Adrenal gland (tissue), 12 donors: ENCODE results near the gene P4HTM. TPM values are rescaled to one million over a fixed set of nuclear protein-coding genes. Genes with fewer than 3 reads are reported as not detected.

Experiments used
- DNase-seq, 7 donors: peaks; one replicate each; pipeline ENCODE4 v3.0.0-alpha.2; 2019 to 2020
- H3K27ac ChIP-seq, 5 donors: fragments of 200-600 bp; sonication (generic) in 4 of 5; 1 replicate in 3 of 5; 2 replicates in 2 of 5; pipeline versions ENCODE4 v1.5.1 to v1.8.0; 2016 to 2020; ENCODE audit warnings: mild to moderate bottlenecking in 1 of 5
- H3K27me3 ChIP-seq: fragments of 200-600 bp; 2 replicates; pipeline ENCODE4 v1.8.0; 2021
- H3K36me3 ChIP-seq, 2 donors: fragments of 200-600 bp; replicated peaks in 1 of 2; 1 replicate in 1 of 2; 2 replicates in 1 of 2; pipeline versions ENCODE4 v1.5.1 to v1.8.0; 2018 to 2022
- H3K4me1 ChIP-seq, 2 donors: fragments of 200-600 bp; replicated peaks in 1 of 2; 1 replicate in 1 of 2; 2 replicates in 1 of 2; pipeline versions ENCODE4 v1.5.1 to v1.8.0; 2018 to 2021
- H3K4me3 ChIP-seq, 4 donors: fragments of 200-600 bp; sonication (generic) in 3 of 4; one replicate each; pipeline ENCODE4 v1.5.1; 2016 to 2018
- H3K9me3 ChIP-seq, 3 donors: fragments of 200-600 bp; sonication (generic) in 1 of 3; replicated peaks in 1 of 3; 1 replicate in 2 of 3; 2 replicates in 1 of 3; pipeline versions ENCODE4 v1.5.1 to v1.8.0; 2016 to 2021
- CTCF ChIP-seq, 6 experiments: fragments of 450-650 bp in 4 of 6; fragments of 200-600 bp in 2 of 6; sonication (generic) in 1 of 6; IDR thresholded peaks; 1 replicate in 5 of 6; 2 replicates in 1 of 6; pipeline versions ENCODE4 v1.5.1 to v1.8.0; 2016 to 2021; ENCODE audit warnings: antibody characterized with exemption in 6 of 6, mild to moderate bottlenecking in 2 of 6, moderate library complexity in 1 of 6
- POLR2A ChIP-seq, 2 donors: fragments of 450-650 bp; IDR thresholded peaks; one replicate each; pipeline ENCODE4 v1.6.1; 2017; ENCODE audit warnings: antibody characterized with exemption in 2 of 2, mild to moderate bottlenecking in 2 of 2, moderate library complexity in 1 of 2
- WGBS, 4 donors: extraction: QIAGEN DNeasy Blood & Tissue Kit in 2 of 4; methylation state at CpG; one replicate each; pipeline versions ENCODE4 v1.1.5 to v1.1.7; 2013 to 2017; 5-methylcytosine and 5-hydroxymethylcytosine counted together
- intact Hi-C, 2 donors: fragments of 100-400 bp; cut with DNase I; formaldehyde crosslinking; loops; one replicate each; pipeline versions ENCODE4 v1.14.1 to v1.15.0; 2022 to 2023
- polyA plus RNA-seq, 3 donors: library from polyadenylated mRNA; stranded (reverse); fragments of 200-250 nt in 2 of 3; fragments of 350-450 nt in 1 of 3; fragmentation: Illumina TruSeq in 1 of 3; extraction: RNeasy Lipid Tissue Mini Kit (QIAGEN cat#74804) in 1 of 3; gene quantifications; one replicate each; pipeline ENCODE4 v1.2.3, GENCODE V29; 2013 to 2014
- total RNA-seq, 9 donors: library from RNA; depleted of rRNA in 4 of 9; stranded (reverse); fragments of >200 nt in 4 of 9; fragments of 120-200 nt in 1 of 9; fragmentation: NEBNext Ultra II Directional in 1 of 9; extraction: Animal tissue kit (Norgen Biotek cat#: 25700) in 1 of 9; gene quantifications; one replicate each; pipeline versions ENCODE4 v1.1.0 to v1.2.4, GENCODE V29; 2013 to 2023
- donor health status: healthy with polysubstance abuse.
- donor health status: Bipolar disorder and iron deficiency.
- donor health status: DM: yes; HTN: yes; CAD: no.
- donor health status: DM: no; HTN: no; CAD: no.
- donor health status: DM: no; HTN: no; CAD: no.
- donor health status: DM: yes; HTN: yes; CAD: no.

Gene P4HTM
- total and polyA plus RNA-seq, 12 donors = 26.6 to 174 (median 102) TPM

GRCh38 chr3:48963591-48963990, 26.4 kb upstream of the P4HTM start:
- Histone ChIP-seq H3K27me3 (no peaks in the 10 kb centered on the region), H3K9me3 (no peaks in the 10 kb centered on the region), H3K4me3 (no peak overlapping the region), H3K27ac (no peak overlapping the region), H3K4me1 (peaks cover 12 to 19% of the 10 kb centered on the region in 2 donors), H3K36me3 (peaks cover 0 to 17% of the 10 kb centered on the region in 2 donors)
- TF ChIP-seq POLR2A (IDR thresholded peaks at IDR 0.05) (no peak), CTCF (IDR thresholded peaks at IDR 0.05) (no peak)
- 85 to 89% (median 86%) methylated on average over 2 of the region's 2 CpGs for WGBS, 4 donors
- DNase-seq = no peak
- intact Hi-C loops = no loop called here

DNA sequence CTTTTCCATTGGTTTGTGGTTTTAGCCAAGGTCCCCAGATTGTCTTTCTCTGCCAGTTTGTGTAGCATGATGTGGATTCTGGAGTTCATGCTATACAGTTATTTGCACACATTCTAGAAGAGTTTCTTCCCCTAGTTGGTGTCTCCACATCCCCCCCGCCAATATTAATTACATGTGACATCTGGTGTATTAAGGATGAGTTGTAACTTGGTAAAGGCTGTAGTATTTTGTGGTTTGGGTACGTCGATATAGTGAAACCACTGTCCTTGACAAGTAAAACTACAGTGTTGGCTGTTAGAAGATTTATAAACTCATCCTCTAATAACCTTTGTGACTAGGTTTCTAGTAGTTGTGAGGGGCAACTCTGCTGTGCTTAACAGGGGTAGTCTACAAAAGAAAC, 23.7 kb upstream of the P4HTM start:
- intact Hi-C loops = no loop called here
- Histone ChIP-seq H3K4me3 (no peak overlapping the region), H3K4me1 (peaks cover 12 to 19% of the 10 kb centered on the region in 2 donors), H3K27me3 (no peaks in the 10 kb centered on the region), H3K9me3 (no peaks in the 10 kb centered on the region), H3K27ac (peak overlapping the region in 3 of 5 donors; percentile 52 to 76 (median 69)), H3K36me3 (peaks cover 0 to 42% of the 10 kb centered on the region in 2 donors)
- no peak for DNase-seq
- 30 to 55% (median 48%) methylated on average over 3 of the region's 3 CpGs for WGBS, 4 donors
- TF ChIP-seq CTCF (IDR thresholded peaks at IDR 0.05) (no peak), POLR2A (IDR thresholded peaks at IDR 0.05) (no peak)

DNA sequence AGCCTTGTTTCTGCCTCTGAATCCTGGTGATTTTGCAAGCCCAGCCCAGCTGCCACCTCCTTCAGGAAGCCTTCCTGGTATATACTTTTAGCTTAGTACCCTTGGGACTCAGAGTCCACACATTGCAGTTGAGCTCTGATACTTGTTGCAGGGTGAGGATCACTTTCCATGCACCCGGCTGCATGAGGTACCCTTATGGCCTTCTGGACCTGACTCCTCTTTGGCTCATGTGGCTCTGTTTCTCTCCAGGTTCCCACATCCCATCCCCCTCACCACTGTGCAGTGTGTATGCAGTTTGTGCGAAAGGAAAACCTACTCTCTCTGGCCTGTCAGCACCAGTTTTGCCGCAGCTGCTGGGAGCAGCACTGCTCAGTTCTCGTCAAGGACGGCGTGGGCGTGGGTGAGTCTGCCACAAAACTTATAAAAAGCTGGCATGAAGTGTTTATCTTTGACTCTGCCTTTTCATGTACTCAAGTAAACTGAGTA, 23.1 kb upstream of the P4HTM start:
- Histone ChIP-seq H3K4me1 (peaks cover 12 to 19% of the 10 kb centered on the region in 2 donors), H3K27ac (peak overlapping the region; percentile 11 to 76 (median 52)), H3K27me3 (no peaks in the 10 kb centered on the region), H3K36me3 (peaks cover 0 to 43% of the 10 kb centered on the region in 2 donors), H3K4me3 (no peak overlapping the region), H3K9me3 (no peaks in the 10 kb centered on the region)
- WGBS, 4 donors = 41 to 61% (median 51%) methylated on average over 4 to 7 of the region's 7 CpGs
- DNase-seq = peak; percentile 52 to 87 (median 79)
- intact Hi-C loops = no loop called here
- TF ChIP-seq POLR2A (IDR thresholded peaks at IDR 0.05) (peak in 1 of 2 donors; percentile 43), CTCF (IDR thresholded peaks at IDR 0.05) (no peak)

DNA sequence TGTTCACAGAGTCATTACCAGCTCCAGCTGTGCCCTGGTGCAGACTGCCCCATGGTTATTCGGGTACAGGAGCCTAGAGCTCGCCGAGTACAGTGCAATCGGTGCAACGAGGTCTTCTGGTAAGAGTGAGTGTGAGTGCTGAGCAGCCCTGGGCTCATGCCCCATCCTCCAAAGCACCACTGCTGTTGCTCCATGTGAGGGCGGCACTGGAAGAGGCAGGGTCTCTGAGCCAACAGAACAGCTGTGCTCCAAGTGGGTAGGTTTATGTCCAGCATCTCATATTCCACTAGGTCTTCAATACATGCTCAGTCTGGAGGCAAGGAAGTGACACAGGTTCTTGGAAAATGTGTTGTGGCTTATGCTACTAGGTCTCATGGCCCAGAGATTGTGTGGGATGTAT, 19.5 kb upstream of the P4HTM start:
- Histone ChIP-seq H3K27ac (no peak overlapping the region), H3K36me3 (peaks cover 0 to 70% of the 10 kb centered on the region in 2 donors), H3K27me3 (no peaks in the 10 kb centered on the region), H3K9me3 (no peaks in the 10 kb centered on the region), H3K4me1 (peaks cover 12 to 19% of the 10 kb centered on the region in 2 donors), H3K4me3 (no peak overlapping the region)
- no peak for TF ChIP-seq POLR2A (IDR thresholded peaks at IDR 0.05)
- peak in 1 of 7 donors; percentile 34 for DNase-seq
- 91 to 98% (median 96%) methylated on average over 6 of the region's 6 CpGs for WGBS, 4 donors
- intact Hi-C loops = no loop called here
